Measurements from ENCODE around the gene HIPK1. TPM values are rescaled to one million over a fixed set of nuclear protein-coding genes. Genes with fewer than 3 reads are reported as not detected.

HIPK1 gene
- total RNA-seq (ENCODE audit: unreplicated experiment): 41.0 TPM
- long read RNA-seq: 0 reads

DNA sequence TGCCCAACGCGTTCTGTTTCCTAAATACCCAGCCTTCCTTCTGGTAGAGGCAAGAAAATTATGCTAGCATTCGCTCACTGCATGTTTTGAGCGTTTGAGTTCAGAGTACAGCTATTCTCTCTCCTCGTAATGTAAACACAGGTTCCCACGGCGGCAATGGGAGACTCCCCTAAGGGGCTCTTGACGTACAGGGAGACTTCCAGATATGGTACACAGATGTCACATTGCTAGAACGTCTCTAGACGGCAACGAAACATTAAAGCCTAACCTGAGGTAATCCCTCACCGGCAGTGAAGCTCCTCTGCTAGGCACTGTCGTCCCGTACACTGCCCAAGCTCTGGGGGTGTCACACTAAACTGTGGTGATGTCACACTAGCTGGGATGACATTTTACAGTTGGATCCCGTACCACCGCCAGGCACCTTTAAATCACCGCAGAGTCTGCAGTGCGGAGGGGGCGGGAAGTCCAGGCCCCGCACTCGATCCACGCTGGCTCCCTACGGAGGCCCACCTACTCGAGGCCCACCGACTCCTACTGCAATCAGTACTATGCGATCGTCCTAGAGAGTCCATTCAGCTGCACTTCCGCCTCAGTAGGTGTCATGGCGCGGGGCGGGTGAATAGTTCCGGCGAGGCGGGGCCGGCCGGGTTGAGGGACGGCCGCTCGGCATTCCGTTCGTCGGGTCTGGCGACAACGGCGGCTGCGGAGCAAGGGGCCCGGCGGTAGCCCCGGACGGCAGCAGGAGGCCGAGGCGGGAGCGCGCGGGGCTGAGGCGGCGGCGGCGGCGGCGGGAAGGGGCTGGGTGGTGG, at the start of gene HIPK1:
HIPK1 (plus strand) TSS at position 384 of the 809 bp plus-strand sequence.
- Mint-ChIP-seq H3K27ac (ENCODE audit: unreplicated experiment) (peak within 1 kb of the TSS; percentile 94), H3K36me3 (ENCODE audit: unreplicated experiment) (no peaks in the 10 kb centered on the region), H3K9me3 (ENCODE audit: unreplicated experiment) (peaks cover 6% of the 10 kb centered on the region), H3K4me3 (ENCODE audit: unreplicated experiment) (peak within 1 kb of the TSS; percentile 92), H3K4me1 (ENCODE audit: low read depth, unreplicated experiment) (peaks cover 19% of the 10 kb centered on the region), H3K27me3 (ENCODE audit: unreplicated experiment) (peaks cover 13% of the 10 kb centered on the region)
- peak; percentile 98 for DNase-seq
- TF ChIP-seq, protein P1, sequence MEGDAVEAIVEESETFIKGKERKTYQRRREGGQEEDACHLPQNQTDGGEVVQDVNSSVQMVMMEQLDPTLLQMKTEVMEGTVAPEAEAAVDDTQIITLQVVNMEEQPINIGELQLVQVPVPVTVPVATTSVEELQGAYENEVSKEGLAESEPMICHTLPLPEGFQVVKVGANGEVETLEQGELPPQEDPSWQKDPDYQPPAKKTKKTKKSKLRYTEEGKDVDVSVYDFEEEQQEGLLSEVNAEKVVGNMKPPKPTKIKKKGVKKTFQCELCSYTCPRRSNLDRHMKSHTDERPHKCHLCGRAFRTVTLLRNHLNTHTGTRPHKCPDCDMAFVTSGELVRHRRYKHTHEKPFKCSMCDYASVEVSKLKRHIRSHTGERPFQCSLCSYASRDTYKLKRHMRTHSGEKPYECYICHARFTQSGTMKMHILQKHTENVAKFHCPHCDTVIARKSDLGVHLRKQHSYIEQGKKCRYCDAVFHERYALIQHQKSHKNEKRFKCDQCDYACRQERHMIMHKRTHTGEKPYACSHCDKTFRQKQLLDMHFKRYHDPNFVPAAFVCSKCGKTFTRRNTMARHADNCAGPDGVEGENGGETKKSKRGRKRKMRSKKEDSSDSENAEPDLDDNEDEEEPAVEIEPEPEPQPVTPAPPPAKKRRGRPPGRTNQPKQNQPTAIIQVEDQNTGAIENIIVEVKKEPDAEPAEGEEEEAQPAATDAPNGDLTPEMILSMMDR (IDR thresholded peaks at IDR 0.05; ENCODE audit: partially characterized antibody, unreplicated experiment): no peak

DNA sequence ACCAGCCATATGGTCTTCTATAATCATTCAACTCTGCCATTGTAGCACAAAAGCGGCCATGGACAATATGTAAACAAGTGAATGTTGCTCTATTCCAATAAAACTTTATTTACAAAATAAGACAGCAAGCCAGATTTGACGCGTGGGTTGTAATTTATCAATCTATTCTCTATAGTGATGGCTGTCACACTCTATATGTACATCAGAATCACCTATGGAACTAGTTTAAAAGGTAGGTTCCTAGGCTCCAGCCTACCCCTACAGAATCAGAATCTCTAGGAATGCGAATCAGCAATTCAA, 49.4 kb upstream of the HIPK1 start:
- H3K27ac Mint-ChIP-seq (ENCODE audit: unreplicated experiment): no peak overlapping the region
- TF ChIP-seq, protein P1 (IDR thresholded peaks at IDR 0.05; ENCODE audit: partially characterized antibody, unreplicated experiment): no peak
- no peaks in the 10 kb centered on the region for H3K36me3 Mint-ChIP-seq (ENCODE audit: unreplicated experiment)
- no peak overlapping the region for H3K4me3 Mint-ChIP-seq (ENCODE audit: unreplicated experiment)
- no peak for DNase-seq
- no peaks in the 10 kb centered on the region for H3K9me3 Mint-ChIP-seq (ENCODE audit: unreplicated experiment)
- H3K4me1 Mint-ChIP-seq (ENCODE audit: low read depth, unreplicated experiment): no peaks in the 10 kb centered on the region
- H3K27me3 Mint-ChIP-seq (ENCODE audit: unreplicated experiment): no peaks in the 10 kb centered on the region

DNA sequence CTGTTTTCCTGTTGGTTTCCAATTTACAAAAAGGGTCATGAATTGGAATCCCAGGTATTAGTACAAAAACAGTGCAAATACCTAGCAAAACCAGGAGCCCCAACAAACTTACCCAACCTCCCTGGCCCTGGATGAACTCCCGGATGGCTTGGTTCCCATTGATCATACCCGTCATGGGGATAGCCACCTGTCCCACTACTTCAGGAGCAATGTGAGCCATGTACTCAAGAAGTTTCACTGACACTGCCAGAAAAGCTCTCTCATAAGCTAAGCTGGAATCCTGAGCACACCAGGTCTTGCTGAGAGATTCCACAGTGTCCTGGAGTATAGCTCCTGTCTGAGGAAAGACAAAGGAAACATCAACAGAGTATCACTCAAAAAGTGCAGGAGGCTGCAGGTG, 47.5 kb upstream of the HIPK1 start:
- Mint-ChIP-seq H3K4me1 (ENCODE audit: low read depth, unreplicated experiment) (no peaks in the 10 kb centered on the region), H3K9me3 (ENCODE audit: unreplicated experiment) (no peaks in the 10 kb centered on the region), H3K27ac (ENCODE audit: unreplicated experiment) (no peak overlapping the region), H3K27me3 (ENCODE audit: unreplicated experiment) (no peaks in the 10 kb centered on the region), H3K4me3 (ENCODE audit: unreplicated experiment) (no peak overlapping the region), H3K36me3 (ENCODE audit: unreplicated experiment) (no peaks in the 10 kb centered on the region)
- DNase-seq: no peak
- TF ChIP-seq, protein P1 (IDR thresholded peaks at IDR 0.05; ENCODE audit: partially characterized antibody, unreplicated experiment): no peak

DNA sequence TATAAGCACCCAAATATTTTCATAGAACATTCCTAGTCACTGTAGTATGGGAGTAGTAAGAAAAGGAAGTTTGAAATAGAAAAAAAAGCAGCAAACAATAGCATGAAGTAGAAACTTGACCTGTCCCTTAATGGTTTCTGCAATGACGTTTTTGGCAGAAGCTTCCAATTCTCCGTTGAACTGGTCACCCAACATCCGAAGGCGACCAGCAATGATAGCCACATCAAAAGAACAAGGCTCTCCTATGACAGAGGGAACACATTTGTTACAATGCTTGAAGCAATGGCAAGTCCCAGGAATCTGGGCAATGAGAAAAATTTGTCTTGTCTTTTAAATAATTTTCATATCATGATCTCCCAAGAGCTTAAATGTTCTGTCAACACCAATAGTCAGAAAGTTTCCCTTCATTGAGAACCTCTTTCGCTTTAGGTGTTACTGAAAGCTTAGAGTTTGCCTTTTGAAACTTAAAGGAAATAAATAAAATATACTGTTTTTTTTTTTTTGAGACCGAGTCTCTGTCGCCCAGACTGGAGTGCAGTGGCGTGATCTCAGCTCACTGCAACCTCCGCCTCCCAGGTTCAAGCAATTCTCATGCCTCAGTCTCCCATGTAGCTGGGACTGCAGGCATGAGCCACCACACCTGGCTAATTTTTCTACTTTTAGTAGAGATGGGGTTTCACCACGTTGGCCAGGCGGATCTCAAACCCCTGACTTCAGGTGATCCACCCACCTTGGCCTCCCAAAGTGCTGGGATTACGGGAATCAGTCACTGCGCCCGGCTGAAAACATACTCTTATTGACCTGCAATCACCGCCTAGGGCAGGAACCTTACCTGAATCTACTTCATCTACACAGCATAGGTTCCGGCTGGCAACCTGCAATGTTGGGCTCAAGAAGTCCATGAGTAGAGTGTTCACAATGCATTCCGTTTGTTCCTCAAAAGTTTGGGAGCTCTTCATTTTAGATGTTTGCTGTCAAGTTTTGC, 42.4 kb upstream of the HIPK1 start:
- Mint-ChIP-seq H3K27ac (ENCODE audit: unreplicated experiment) (no peak overlapping the region), H3K9me3 (ENCODE audit: unreplicated experiment) (no peaks in the 10 kb centered on the region), H3K4me3 (ENCODE audit: unreplicated experiment) (no peak overlapping the region), H3K27me3 (ENCODE audit: unreplicated experiment) (no peaks in the 10 kb centered on the region), H3K4me1 (ENCODE audit: low read depth, unreplicated experiment) (no peaks in the 10 kb centered on the region), H3K36me3 (ENCODE audit: unreplicated experiment) (no peaks in the 10 kb centered on the region)
- DNase-seq: no peak
- TF ChIP-seq, protein P1 (IDR thresholded peaks at IDR 0.05; ENCODE audit: partially characterized antibody, unreplicated experiment): no peak
